GM12872 (cell line): Measurements from ENCODE around the gene KLHL36.

Experiments used
- TF ChIP-seq, protein P1 (sequence below): IDR thresholded peaks from 3 replicates; pipeline ENCODE4 v1.5.1; 2011; ENCODE audit warnings: low read depth, mild to moderate bottlenecking, low read length, moderate library complexity; ENCODE audit not compliant: insufficient read depth

The KLHL36 gene

GRCh38 chr16:84685210-84685609, 36.9 kb downstream of the KLHL36 start:
- TF ChIP-seq, protein P1, sequence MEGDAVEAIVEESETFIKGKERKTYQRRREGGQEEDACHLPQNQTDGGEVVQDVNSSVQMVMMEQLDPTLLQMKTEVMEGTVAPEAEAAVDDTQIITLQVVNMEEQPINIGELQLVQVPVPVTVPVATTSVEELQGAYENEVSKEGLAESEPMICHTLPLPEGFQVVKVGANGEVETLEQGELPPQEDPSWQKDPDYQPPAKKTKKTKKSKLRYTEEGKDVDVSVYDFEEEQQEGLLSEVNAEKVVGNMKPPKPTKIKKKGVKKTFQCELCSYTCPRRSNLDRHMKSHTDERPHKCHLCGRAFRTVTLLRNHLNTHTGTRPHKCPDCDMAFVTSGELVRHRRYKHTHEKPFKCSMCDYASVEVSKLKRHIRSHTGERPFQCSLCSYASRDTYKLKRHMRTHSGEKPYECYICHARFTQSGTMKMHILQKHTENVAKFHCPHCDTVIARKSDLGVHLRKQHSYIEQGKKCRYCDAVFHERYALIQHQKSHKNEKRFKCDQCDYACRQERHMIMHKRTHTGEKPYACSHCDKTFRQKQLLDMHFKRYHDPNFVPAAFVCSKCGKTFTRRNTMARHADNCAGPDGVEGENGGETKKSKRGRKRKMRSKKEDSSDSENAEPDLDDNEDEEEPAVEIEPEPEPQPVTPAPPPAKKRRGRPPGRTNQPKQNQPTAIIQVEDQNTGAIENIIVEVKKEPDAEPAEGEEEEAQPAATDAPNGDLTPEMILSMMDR = no peak

DNA sequence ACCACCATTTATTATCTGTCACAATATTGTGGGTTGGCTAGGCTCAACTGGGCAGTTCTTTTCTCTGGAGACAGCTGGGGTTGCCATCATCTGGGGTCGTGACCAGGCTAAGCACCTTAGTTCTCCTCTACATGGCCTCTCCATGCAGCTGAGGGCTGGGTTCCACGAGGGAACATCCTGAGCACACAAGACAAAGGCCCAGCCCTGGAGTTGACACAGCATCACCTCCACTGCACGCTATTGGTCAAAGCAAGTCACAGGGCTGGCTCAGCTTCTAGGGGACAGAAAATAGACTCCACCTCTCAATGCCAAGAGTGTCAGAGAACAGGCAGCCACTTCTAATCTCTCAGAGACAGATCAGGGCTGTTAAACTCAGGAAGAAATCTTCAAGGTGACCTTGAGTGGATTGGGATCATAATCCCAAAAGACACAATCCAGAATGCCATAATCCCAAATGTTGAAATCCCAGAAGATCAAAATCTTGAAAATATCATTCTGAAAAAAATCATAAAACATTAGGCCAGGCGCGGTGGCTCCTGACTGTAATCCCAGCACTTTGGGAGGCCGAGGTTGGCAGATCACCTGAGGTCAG, 38.5 kb downstream of the KLHL36 start:
- TF ChIP-seq, protein P1 = no peak

DNA sequence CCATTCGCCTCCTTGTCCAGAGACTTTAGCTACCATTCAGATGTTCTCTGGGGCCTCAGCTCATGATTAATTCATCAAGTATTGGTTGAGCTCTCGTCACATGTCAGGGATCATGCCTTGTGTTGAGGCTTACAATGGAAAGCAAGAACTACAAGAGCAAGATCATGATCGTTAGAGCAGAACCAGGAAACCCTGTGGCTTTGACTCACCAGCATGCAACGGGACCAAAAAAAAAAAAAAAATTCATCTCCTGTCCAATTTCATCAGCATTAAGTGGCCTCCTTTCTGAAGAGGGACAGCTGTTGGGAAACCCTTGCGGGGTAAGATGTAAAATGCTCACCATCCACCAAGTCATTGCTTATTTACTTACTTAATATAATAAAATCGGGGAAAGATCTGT, 39.4 kb downstream of the KLHL36 start:
- TF ChIP-seq, protein P1 = no peak

- TF ChIP-seq, protein P1 = no peak
Observed at GRCh38 chr16:84689111-84689510, 40.8 kb downstream of the KLHL36 start.

- TF ChIP-seq, protein P1 = no peak
Observed at GRCh38 chr16:84690088-84690819, 41.9 kb downstream of the KLHL36 start.

DNA sequence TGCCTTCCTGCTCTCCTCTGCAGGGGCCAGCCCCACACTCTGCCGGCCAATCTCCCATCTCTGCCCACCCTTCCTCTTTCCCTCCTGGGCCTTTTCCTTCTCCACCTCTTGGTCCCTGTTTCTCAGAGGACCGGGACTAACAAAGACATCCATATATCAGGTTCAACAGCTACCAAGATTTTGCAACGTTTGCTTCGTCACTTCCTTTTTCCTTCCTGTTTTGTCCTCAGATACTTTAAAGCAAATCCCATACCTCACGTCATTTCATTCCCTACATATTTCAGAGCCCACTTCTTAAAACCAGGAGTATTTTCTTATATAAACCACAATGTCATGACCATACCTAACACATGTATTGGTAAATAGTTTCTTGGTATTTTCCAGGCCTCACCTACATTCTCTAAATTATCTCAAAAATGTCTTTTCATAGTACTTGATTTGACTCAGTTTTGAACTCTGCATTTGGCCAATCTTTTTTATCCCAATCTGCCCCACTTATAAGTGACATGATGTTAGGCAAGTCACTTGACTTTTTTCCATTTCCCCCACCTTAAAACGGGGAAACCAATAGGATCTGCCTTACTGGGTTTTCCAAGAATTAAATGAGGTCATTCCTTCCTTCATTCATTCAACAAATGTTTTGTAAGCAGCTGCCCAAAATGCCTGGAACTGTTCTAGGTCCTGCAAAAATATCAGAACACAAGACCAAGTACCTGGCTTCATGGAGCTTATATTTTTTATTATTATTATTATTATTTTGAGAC, 44.3 kb downstream of the KLHL36 start:
- TF ChIP-seq, protein P1 = no peak

DNA sequence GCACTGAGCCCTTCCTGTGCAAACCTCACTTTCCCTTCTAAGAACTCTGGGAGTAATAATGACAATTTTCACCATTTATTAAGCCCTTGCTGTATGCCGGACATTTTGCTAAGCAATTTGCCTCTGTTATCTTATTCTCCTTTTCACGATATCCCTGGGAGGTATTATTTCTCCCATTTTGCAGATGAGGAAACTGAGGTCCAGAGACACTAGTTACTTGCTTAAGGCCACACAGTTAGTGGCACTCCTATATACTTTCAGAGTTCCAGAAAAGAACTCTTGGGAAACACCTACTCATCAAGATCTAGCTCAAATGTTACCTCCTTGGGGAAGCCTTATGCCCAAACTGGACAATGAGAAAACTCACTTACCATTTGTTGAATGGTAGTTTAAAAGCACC, 46.7 kb downstream of the KLHL36 start:
- TF ChIP-seq, protein P1 = no peak
